ENCODE results near the gene CCDC170. TPM values are rescaled to one million over a fixed set of nuclear protein-coding genes. Genes with fewer than 3 reads are reported as not detected.

Gene CCDC170
- total and polyA plus RNA-seq, 9 of the 15 experiments (the other 6 are each of a cell fraction or from before 2014, with no cell fraction given), result 0.01 to 0.18 (median 0.05) TPM; not detected in 6

DNA sequence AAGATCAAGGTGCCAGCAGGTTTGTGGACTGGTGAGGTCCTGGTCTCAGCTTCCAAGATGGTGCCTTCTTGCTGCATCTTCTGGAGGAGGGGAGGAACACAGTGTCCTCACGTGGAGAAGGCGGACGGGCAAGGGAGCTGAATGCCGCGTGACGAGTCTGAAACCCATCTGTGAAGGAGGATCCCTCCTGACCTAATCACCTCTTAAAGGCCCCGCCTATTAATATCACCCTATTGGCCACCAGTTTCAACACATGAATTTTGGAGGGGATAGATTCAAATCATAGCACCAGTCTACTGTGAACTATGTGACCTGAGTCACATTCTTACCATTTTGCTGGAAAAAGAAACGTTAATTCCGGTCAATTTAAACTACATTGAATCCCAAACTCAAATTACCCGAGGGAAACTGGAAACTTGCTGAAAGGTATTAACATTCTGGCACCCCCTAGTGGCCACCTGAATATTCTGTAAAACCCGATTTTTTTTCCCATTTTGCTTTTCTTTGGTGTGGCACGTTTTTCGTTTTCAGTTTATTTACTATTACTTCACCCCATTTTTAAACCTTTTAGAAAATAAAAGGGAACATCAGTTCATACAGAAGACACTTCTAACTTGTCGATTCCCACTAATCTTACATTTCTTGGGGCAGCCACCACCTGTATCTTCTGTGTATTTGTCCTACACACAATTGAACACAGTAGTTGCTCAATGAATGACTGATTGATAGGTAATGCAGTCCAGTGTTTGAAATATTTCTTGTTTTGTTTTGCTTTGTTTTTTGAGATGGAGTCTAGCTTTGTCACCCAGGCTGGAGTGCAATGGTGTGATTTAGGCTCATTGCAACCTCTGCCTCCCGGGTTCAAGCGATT lies 17.9 kb upstream of the CCDC170 start:
- CTCF ChIA-PET (ENCODE audit: low intra/inter-chr PET ratio), result interaction anchor here (0.6 to 2.1 kb wide), 7 partner anchors 15 to 139 kb away, joined by 3 to 9 read pairs (median 3); no protein-coding TSS in a partner anchor
- H3K9ac ChIP-seq (ENCODE audit: insufficient read depth in 1 of 2, low read depth in 2 of 2, low read length in 2 of 2), result peak overlapping the region; percentile 31 to 63; a peak in 2 of 4 replicates
- peaks cover 0 to 5% of the 10 kb centered on the region in 2 experiments; a peak in 1 of 5 replicates for H3K4me1 ChIP-seq (replicated peaks in 1 of 2; ENCODE audit: control insufficient read depth in 2 of 2, insufficient read depth in 2 of 2, low read length in 2 of 2)
- H3K9me1 ChIP-seq (ENCODE audit: control insufficient read depth, insufficient read depth, low read length), result no peaks in the 10 kb centered on the region
- H3K36me3 ChIP-seq (ENCODE audit: control insufficient read depth, insufficient read depth, low read length), result no peaks in the 10 kb centered on the region
- peaks cover 0 to 4% of the 10 kb centered on the region in 2 experiments; a peak in 2 of 5 replicates for H3K27me3 ChIP-seq (ENCODE audit: control insufficient read depth in 2 of 2, insufficient read depth in 2 of 2, low read length in 2 of 2)
- H4K20me1 ChIP-seq (replicated peaks; ENCODE audit: control insufficient read depth, insufficient read depth, low read length), result no peaks in the 10 kb centered on the region
- POLR2A ChIA-PET, result no interaction called here
- peak overlapping the region; percentile 77 for H2AFZ ChIP-seq (ENCODE audit: low read depth, low read length)
- FAIRE-seq (peak; percentile 86), DNase-seq (ENCODE audit: extremely low read depth in 1 of 4, low spot score in 3 of 4) (peak; percentile 57 to 70 (median 61)), ATAC-seq (peak; percentile 85)
- intact Hi-C loops (cut with micrococcal nuclease), result loop anchor here (1.0 to 5.0 kb wide), 5 partner anchors 24 to 139 kb away; partner anchors contain the start of gene RMND1
- no peaks in the 10 kb centered on the region for H3K9me3 ChIP-seq (replicated peaks; ENCODE audit: control insufficient read depth, insufficient read depth, low read depth, low read length)
- BruUV-seq (replicated peaks), result no TSS peak
- H3K4me3 ChIP-seq, result no peak overlapping the region
- H3K4me2 ChIP-seq (ENCODE audit: insufficient read depth, low read length), result peak overlapping the region; percentile 57
- no peak overlapping the region for H3K27ac ChIP-seq (ENCODE audit: extremely low read depth, low read depth, low read length)
- 7% methylated on average over 14 of the region's 16 CpGs for WGBS (ENCODE audit: insufficient coverage, low coverage, missing lambda C conversion rate)
- H3K79me2 ChIP-seq (ENCODE audit: control insufficient read depth, insufficient read depth, low read length), result no peaks in the 10 kb centered on the region
- in situ Hi-C loops (cut with MboI), result no loop called here
- TF ChIP-seq, protein P1, sequence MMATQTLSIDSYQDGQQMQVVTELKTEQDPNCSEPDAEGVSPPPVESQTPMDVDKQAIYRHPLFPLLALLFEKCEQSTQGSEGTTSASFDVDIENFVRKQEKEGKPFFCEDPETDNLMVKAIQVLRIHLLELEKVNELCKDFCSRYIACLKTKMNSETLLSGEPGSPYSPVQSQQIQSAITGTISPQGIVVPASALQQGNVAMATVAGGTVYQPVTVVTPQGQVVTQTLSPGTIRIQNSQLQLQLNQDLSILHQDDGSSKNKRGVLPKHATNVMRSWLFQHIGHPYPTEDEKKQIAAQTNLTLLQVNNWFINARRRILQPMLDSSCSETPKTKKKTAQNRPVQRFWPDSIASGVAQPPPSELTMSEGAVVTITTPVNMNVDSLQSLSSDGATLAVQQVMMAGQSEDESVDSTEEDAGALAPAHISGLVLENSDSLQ (IDR thresholded peaks at IDR 0.05), result no peak
- TF ChIP-seq, protein P2, sequence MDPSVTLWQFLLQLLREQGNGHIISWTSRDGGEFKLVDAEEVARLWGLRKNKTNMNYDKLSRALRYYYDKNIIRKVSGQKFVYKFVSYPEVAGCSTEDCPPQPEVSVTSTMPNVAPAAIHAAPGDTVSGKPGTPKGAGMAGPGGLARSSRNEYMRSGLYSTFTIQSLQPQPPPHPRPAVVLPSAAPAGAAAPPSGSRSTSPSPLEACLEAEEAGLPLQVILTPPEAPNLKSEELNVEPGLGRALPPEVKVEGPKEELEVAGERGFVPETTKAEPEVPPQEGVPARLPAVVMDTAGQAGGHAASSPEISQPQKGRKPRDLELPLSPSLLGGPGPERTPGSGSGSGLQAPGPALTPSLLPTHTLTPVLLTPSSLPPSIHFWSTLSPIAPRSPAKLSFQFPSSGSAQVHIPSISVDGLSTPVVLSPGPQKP (CRISPR knock-in tag; IDR thresholded peaks at IDR 0.05), result no peak
- TF ChIP-seq ATF1 (CRISPR knock-in tag; IDR thresholded peaks at IDR 0.05), result no peak
- TF ChIP-seq ATF1 (tag; IDR thresholded peaks at IDR 0.05), result no peak
- no peak for TF ChIP-seq ZNF79 (CRISPR knock-in tag; IDR thresholded peaks at IDR 0.05; ENCODE audit: low read depth)
- TF ChIP-seq TBP (optimal IDR thresholded peaks at IDR 0.05; ENCODE audit: low read depth, low read length), result no peak
- TF ChIP-seq RBM14 (IDR thresholded peaks at IDR 0.05; ENCODE audit: borderline replicate concordance, insufficient read depth, low read depth, low read length), result no peak
- no peak for TF ChIP-seq FOS (IDR thresholded peaks at IDR 0.05; ENCODE audit: extremely low read depth, insufficient read length)
- no peak for TF ChIP-seq MECOM (CRISPR knock-in tag; IDR thresholded peaks at IDR 0.05)
- TF ChIP-seq TEAD4 (IDR thresholded peaks at IDR 0.05; ENCODE audit: low read length), result 0 out of 2 replicates have a peak, but pooled peaks have one; percentile 24
- TF ChIP-seq TEAD4 (CRISPR knock-in tag; IDR thresholded peaks at IDR 0.05; ENCODE audit: borderline replicate concordance), result no peak
- no peak for TF ChIP-seq PHB2 (IDR thresholded peaks at IDR 0.05; ENCODE audit: low read depth)
- no peak for TF ChIP-seq TSC22D4 (tag; IDR thresholded peaks at IDR 0.05)
- TF ChIP-seq NFRKB (IDR thresholded peaks at IDR 0.05; ENCODE audit: low read depth), result no peak
- TF ChIP-seq MED1 (CRISPR knock-in tag; IDR thresholded peaks at IDR 0.05; ENCODE audit: borderline replicate concordance), result no peak
- no peak for TF ChIP-seq DNMT1 (IDR thresholded peaks at IDR 0.05)
- no peak for TF ChIP-seq SRSF9 (IDR thresholded peaks at IDR 0.05; ENCODE audit: borderline replicate concordance, low read depth, low read length)
- no peak for TF ChIP-seq SIN3B (IDR thresholded peaks at IDR 0.05; ENCODE audit: low read depth)
- TF ChIP-seq ZNF239 (CRISPR knock-in tag; IDR thresholded peaks at IDR 0.05), result no peak
- TF ChIP-seq, protein P3, sequence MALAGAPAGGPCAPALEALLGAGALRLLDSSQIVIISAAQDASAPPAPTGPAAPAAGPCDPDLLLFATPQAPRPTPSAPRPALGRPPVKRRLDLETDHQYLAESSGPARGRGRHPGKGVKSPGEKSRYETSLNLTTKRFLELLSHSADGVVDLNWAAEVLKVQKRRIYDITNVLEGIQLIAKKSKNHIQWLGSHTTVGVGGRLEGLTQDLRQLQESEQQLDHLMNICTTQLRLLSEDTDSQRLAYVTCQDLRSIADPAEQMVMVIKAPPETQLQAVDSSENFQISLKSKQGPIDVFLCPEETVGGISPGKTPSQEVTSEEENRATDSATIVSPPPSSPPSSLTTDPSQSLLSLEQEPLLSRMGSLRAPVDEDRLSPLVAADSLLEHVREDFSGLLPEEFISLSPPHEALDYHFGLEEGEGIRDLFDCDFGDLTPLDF (CRISPR knock-in tag; IDR thresholded peaks at IDR 0.05), result no peak
- no peak for TF ChIP-seq MEIS2 (IDR thresholded peaks at IDR 0.05; ENCODE audit: partially characterized antibody)
- no peak; the same call in 1 of the 2 replicates for TF ChIP-seq DPF2 (IDR thresholded peaks at IDR 0.05)
